Measurements from ENCODE around the gene NTNG1. TPM values are rescaled to one million over a fixed set of nuclear protein-coding genes. Genes with fewer than 3 reads are reported as not detected.
A peak's percentile ranks its signal among the peaks of the same experiment; 100 is the strongest.

Gene NTNG1
- total RNA-seq, 1 donor from 2014 or later = 1.1 TPM

DNA sequence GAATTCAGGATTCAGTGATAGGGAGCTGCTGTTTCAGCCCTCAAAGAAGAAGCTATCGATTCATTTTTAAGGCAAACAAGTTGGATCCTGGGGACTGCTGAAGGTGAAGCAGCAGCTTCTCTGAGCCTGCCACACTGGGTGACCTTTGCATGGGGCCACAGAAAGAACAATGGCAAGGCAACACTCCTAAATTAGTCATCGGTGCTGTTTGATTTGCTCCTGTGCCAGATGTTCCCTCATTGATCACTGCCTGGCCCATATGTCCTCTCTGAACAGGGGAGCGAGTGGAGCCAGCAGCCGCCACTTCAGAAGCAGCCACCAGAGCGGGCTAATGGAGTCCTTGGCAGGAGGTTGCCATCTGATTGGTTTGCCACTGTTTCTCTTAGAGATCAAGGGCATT is 391.5 kb downstream of the NTNG1 start:
- no peaks in the 10 kb centered on the region for H3K27me3 Mint-ChIP-seq
- no peaks in the 10 kb centered on the region for H3K36me3 Mint-ChIP-seq (ENCODE audit: insufficient read depth)
- H3K27ac Mint-ChIP-seq = peak overlapping the region; percentile 67
- no peak for DNase-seq (ENCODE audit: low spot score, unreplicated experiment)
- TF ChIP-seq, protein P1, sequence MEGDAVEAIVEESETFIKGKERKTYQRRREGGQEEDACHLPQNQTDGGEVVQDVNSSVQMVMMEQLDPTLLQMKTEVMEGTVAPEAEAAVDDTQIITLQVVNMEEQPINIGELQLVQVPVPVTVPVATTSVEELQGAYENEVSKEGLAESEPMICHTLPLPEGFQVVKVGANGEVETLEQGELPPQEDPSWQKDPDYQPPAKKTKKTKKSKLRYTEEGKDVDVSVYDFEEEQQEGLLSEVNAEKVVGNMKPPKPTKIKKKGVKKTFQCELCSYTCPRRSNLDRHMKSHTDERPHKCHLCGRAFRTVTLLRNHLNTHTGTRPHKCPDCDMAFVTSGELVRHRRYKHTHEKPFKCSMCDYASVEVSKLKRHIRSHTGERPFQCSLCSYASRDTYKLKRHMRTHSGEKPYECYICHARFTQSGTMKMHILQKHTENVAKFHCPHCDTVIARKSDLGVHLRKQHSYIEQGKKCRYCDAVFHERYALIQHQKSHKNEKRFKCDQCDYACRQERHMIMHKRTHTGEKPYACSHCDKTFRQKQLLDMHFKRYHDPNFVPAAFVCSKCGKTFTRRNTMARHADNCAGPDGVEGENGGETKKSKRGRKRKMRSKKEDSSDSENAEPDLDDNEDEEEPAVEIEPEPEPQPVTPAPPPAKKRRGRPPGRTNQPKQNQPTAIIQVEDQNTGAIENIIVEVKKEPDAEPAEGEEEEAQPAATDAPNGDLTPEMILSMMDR (IDR thresholded peaks at IDR 0.05; ENCODE audit: unreplicated experiment) = no peak
- no peak overlapping the region for H3K4me3 Mint-ChIP-seq (ENCODE audit: low read depth)
- peaks cover 34% of the 10 kb centered on the region for H3K4me1 Mint-ChIP-seq (ENCODE audit: low read depth)
- H3K9me3 Mint-ChIP-seq (ENCODE audit: low read depth) = no peaks in the 10 kb centered on the region

Other genes starting within 250 kb of the NTNG1 start
- gene PRMT6, start 84.4 kb upstream of the NTNG1 start, total RNA-seq = 29.0 and 29.3 TPM in 2 replicates